GM12878 (cell line): Measurements from ENCODE around the gene OGFOD2. TPM values are rescaled to one million over a fixed set of nuclear protein-coding genes. Genes with fewer than 3 reads are reported as not detected.

Experiments
- ATAC-seq: fragments of 200-7000 bp; cut with Tn5 transposase; 3 replicates; pipeline ENCODE4 v1.9.1; 2020; ENCODE audit warnings: mild to moderate bottlenecking, moderate library complexity
- BruUV-seq: library from RNA; stranded (reverse); fragments of 400-500 nt; replicated peaks from 2 replicates; lab custom pipeline; 2021; lab: Mats Ljungman, UMichigan
- CTCF ChIA-PET: fragments of 300-600 bp; sonication (Branson Sonifier 250); formaldehyde crosslinking; extraction: SDS; loops from one replicate; lab custom pipeline; 2021; ENCODE audit warnings: inconsistent platforms; lab: Yijun Ruan, JAX
- POLR2A ChIA-PET: fragments of 350-600 bp; formaldehyde crosslinking; extraction: SDS; loops from one replicate; lab custom pipeline; 2021; ENCODE audit warnings: inconsistent platforms; lab: Charles Lee
- RAD21 ChIA-PET: fragments of 300-600 bp; sonication (Branson Sonifier 250); formaldehyde crosslinking; loops from one replicate; lab custom pipeline; 2023; ENCODE audit warnings: antibody characterized with exemption; ENCODE audit not compliant: unreplicated experiment; lab: Charles Lee
- SMC1A ChIA-PET: fragments of 300-600 bp; sonication (Branson Sonifier 250); formaldehyde crosslinking; loops from one replicate; lab custom pipeline; 2023; ENCODE audit not compliant: unreplicated experiment, uncharacterized antibody; lab: Charles Lee
- DNase-seq: peaks from one replicate; pipeline ENCODE4 v3.0.0-alpha.2; 2011; ENCODE audit warnings: low read depth, low spot score
- FAIRE-seq: peaks from 3 replicates; lab custom pipeline; 2011; peaks lifted over from hg19 to GRCh38; lab: Jason Lieb, UNC
- H2AFZ ChIP-seq: 2 replicates; pipeline ENCODE4 v1.6.0; 2011; ENCODE audit warnings: low read depth, low read length, control low read depth; ENCODE audit not compliant: control insufficient read depth
- H3K27ac ChIP-seq: 2 replicates; pipeline ENCODE4 v1.5.1; 2011; ENCODE audit warnings: control low read depth; ENCODE audit not compliant: control insufficient read depth, insufficient read depth
- H3K27me3 ChIP-seq, 2 experiments: replicated peaks in 1 of 2; 2 replicates each; pipeline versions ENCODE4 v1.6.0 to v1.6.1; 2011; ENCODE audit warnings: low read length in 1 of 2; ENCODE audit not compliant: control insufficient read depth in 2 of 2, insufficient read depth in 2 of 2
- H3K36me3 ChIP-seq, 2 experiments: 2 replicates each; pipeline ENCODE4 v1.5.1; 2011; ENCODE audit warnings: low read length in 1 of 2; ENCODE audit not compliant: control insufficient read depth in 2 of 2, insufficient read depth in 2 of 2
- H3K4me1 ChIP-seq: 2 replicates; pipeline ENCODE4 v1.6.1; 2011; ENCODE audit warnings: mild to moderate bottlenecking, low read length, moderate library complexity, mixed read lengths; ENCODE audit not compliant: control insufficient read depth, insufficient read depth
- H3K4me2 ChIP-seq: 2 replicates; pipeline ENCODE4 v1.6.0; 2011; ENCODE audit warnings: control low read depth; ENCODE audit not compliant: control insufficient read depth, insufficient read depth
- H3K4me3 ChIP-seq: fragments of 200-600 bp; sonication (generic); 2 replicates; pipeline ENCODE4 v1.5.1; 2016
- H3K79me2 ChIP-seq: 2 replicates; pipeline ENCODE4 v1.6.0; 2011; ENCODE audit warnings: low read length; ENCODE audit not compliant: control insufficient read depth, insufficient read depth
- H3K9ac ChIP-seq: 2 replicates; pipeline ENCODE4 v1.8.0; 2011; ENCODE audit warnings: low read length, control low read depth, mixed read lengths; ENCODE audit not compliant: control insufficient read depth, insufficient read depth
- H3K9me3 ChIP-seq: replicated peaks from 3 replicates; pipeline ENCODE4 v1.5.1; 2011; ENCODE audit warnings: mild to moderate bottlenecking, low read length; ENCODE audit not compliant: control insufficient read depth, insufficient read depth
- H4K20me1 ChIP-seq: 2 replicates; pipeline ENCODE4 v1.6.0; 2011; ENCODE audit not compliant: control insufficient read depth, insufficient read depth
- CBFB ChIP-seq: IDR thresholded peaks from 2 replicates; pipeline ENCODE4 v1.6.1; 2016; ENCODE audit warnings: antibody characterized with exemption, low read depth
- ETV6 ChIP-seq, 2 experiments: fragments of 450-650 bp in 1 of 2; IDR thresholded peaks in 1 of 2; conservative IDR thresholded peaks in 1 of 2; 2 replicates each; pipeline ENCODE4 v1.6.1; 2014; ENCODE audit warnings: antibody characterized with exemption in 1 of 2, borderline replicate concordance in 1 of 2, low read depth in 1 of 2, mild to moderate bottlenecking in 1 of 2, moderate library complexity in 1 of 2
- MXI1 ChIP-seq: fragments of 150-350 bp; IDR thresholded peaks from 2 replicates; pipeline ENCODE4 v1.6.1; 2011; ENCODE audit warnings: low read depth, mild to moderate bottlenecking, inconsistent platforms, low read length, improper control_type of control experiment
- NBN ChIP-seq: fragments of 450-650 bp; IDR thresholded peaks from 2 replicates; pipeline ENCODE4 v1.6.1; 2016
- NFXL1 ChIP-seq: fragments of 450-650 bp; IDR thresholded peaks from 2 replicates; pipeline ENCODE4 v1.6.1; 2017; ENCODE audit warnings: antibody characterized with exemption, mild to moderate bottlenecking, borderline replicate concordance
- POLR2AphosphoS5 ChIP-seq: IDR thresholded peaks from 2 replicates; pipeline ENCODE4 v1.6.1; 2011; ENCODE audit warnings: mild to moderate bottlenecking, low read length, inconsistent platforms
- RAD21 ChIP-seq: IDR thresholded peaks from 2 replicates; pipeline ENCODE4 v1.6.1; 2011; ENCODE audit warnings: mild to moderate bottlenecking, low read depth, low read length, moderate library complexity; ENCODE audit not compliant: insufficient read depth
- SMARCA5 ChIP-seq: fragments of 450-650 bp; IDR thresholded peaks from 2 replicates; pipeline ENCODE4 v1.6.1; 2017; ENCODE audit warnings: mild to moderate bottlenecking
- ZBTB33 ChIP-seq: fragments of 450-650 bp; IDR thresholded peaks from 2 replicates; pipeline ENCODE4 v1.6.1; 2017; ENCODE audit warnings: mild to moderate bottlenecking
- WGBS: methylation state at CpG from one replicate; pipeline ENCODE4 v1.1.6; 2016; ENCODE audit warnings: low lambda C conversion rate; ENCODE audit not compliant: insufficient replicate concordance, insufficient coverage; ENCODE audit errors: missing lambda C conversion rate; 5-methylcytosine and 5-hydroxymethylcytosine counted together
- in situ Hi-C: fragments of 300-500 bp; cut with MboI; formaldehyde crosslinking; loops from 9 replicates; pipeline ENCODE4 v1.14.3; 2018; ENCODE audit warnings: mixed read lengths
- intact Hi-C: fragments of 100-400 bp; cut with micrococcal nuclease; formaldehyde crosslinking; loops from one replicate; pipeline ENCODE4 v1.14.2; 2022; ENCODE audit not compliant: unreplicated experiment
- polyA plus RNA-seq, 11 experiments: library from polyadenylated mRNA; depleted of rRNA in 4 of 11; unstranded in 6 of 11; stranded (reverse) in 5 of 11; fragments of >200 nt; fragmentation: Nextera tagmentation in 4 of 11; fragmentation: Illumina TruSeq in 1 of 11; extraction: Ambion mirVana in 4 of 11; extraction: Trizol in 1 of 11; gene quantifications; 1 replicate in 1 of 11; 2 replicates in 10 of 11; pipeline versions ENCODE4 v1.2.1 to v1.2.3, GENCODE V29; 2011 to 2016; ENCODE audit warnings: inconsistent platforms in 2 of 11, missing spikeins in 2 of 11, low read depth in 1 of 11
- total RNA-seq, 4 experiments: library from RNA; depleted of rRNA in 3 of 4; stranded (reverse); fragments of >200 nt in 3 of 4; fragmentation: Illumina TruSeq in 1 of 4; extraction: Trizol in 1 of 4; gene quantifications; 2 replicates each; pipeline versions ENCODE4 v1.2.1 to v1.2.3, GENCODE V29; 2013 to 2021
- TF ChIP-seq, protein P1 (sequence below): fragments of 450-650 bp; IDR thresholded peaks from 2 replicates; pipeline ENCODE4 v1.6.1; 2018; ENCODE audit warnings: borderline replicate concordance, mild to moderate bottlenecking; ENCODE audit not compliant: partially characterized antibody

The OGFOD2 gene
- total and polyA plus RNA-seq, 10 of the 15 experiments (the other 5 are each of a cell fraction or from before 2014, with no cell fraction given), result 0.93 to 29.2 (median 16.3) TPM

- ChIA-PET CTCF (no interaction called here), RAD21 (interaction anchor here (0.8 kb wide), 1 partner anchor 510 kb away, joined by 3 read pairs; the partner anchor contains the start of gene CLIP1), SMC1A (interaction anchor here (1.7 kb wide), 1 partner anchor 34 kb away, joined by 6 read pairs; no protein-coding TSS in a partner anchor), POLR2A (no interaction called here)
- FAIRE-seq (no peak), ATAC-seq (peak; percentile 14), DNase-seq (no peak)
- Histone ChIP-seq H3K4me3 (no peak overlapping the region), H3K9me3 (no peaks in the 10 kb centered on the region), H2AFZ (no peak overlapping the region), H3K36me3 (no peaks in the 10 kb centered on the region), H3K27ac (no peak overlapping the region), H3K4me2 (no peak overlapping the region), H3K4me1 (peaks cover 44% of the 10 kb centered on the region), H3K27me3 (no peaks in the 10 kb centered on the region), H3K9ac (no peak overlapping the region), H3K79me2 (no peaks in the 10 kb centered on the region), H4K20me1 (no peaks in the 10 kb centered on the region)
- in situ Hi-C loops, result no loop called here
- 77% methylated on average over 8 of the region's 8 CpGs for WGBS
- intact Hi-C loops, result no loop called here
- BruUV-seq, result no TSS peak
- no peak for TF ChIP-seq RAD21
- no peak for TF ChIP-seq NFXL1
- TF ChIP-seq ETV6 (conservative IDR thresholded peaks at IDR 0.05 in 1 of 2, IDR thresholded peaks at IDR 0.05 in 1 of 2; ENCODE audit: borderline replicate concordance in 1 of 2, low read depth in 1 of 2), result no peak
- TF ChIP-seq, protein P1, sequence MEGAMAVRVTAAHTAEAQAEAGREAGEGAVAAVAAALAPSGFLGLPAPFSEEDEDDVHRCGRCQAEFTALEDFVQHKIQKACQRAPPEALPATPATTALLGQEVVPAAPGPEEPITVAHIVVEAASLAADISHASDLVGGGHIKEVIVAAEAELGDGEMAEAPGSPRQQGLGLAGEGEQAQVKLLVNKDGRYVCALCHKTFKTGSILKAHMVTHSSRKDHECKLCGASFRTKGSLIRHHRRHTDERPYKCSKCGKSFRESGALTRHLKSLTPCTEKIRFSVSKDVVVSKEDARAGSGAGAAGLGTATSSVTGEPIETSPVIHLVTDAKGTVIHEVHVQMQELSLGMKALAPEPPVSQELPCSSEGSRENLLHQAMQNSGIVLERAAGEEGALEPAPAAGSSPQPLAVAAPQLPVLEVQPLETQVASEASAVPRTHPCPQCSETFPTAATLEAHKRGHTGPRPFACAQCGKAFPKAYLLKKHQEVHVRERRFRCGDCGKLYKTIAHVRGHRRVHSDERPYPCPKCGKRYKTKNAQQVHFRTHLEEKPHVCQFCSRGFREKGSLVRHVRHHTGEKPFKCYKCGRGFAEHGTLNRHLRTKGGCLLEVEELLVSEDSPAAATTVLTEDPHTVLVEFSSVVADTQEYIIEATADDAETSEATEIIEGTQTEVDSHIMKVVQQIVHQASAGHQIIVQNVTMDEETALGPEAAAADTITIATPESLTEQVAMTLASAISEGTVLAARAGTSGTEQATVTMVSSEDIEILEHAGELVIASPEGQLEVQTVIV, result no peak
- no peak for TF ChIP-seq NBN
- no peak for TF ChIP-seq SMARCA5
- no peak for TF ChIP-seq MXI1
- no peak for TF ChIP-seq POLR2AphosphoS5
- TF ChIP-seq CBFB, result no peak
- TF ChIP-seq ZBTB33, result no peak
Measured at GRCh38 chr12:122932207-122932606, 42.8 kb upstream of the OGFOD2 start.
